ENCODE results near the gene PPP2R5B. TPM values are rescaled to one million over a fixed set of nuclear protein-coding genes. Genes with fewer than 3 reads are reported as not detected.

The PPP2R5B gene
- total RNA-seq, 6 donors from 2014 or later, result 21.0 to 48.1 (median 27.5) TPM

DNA sequence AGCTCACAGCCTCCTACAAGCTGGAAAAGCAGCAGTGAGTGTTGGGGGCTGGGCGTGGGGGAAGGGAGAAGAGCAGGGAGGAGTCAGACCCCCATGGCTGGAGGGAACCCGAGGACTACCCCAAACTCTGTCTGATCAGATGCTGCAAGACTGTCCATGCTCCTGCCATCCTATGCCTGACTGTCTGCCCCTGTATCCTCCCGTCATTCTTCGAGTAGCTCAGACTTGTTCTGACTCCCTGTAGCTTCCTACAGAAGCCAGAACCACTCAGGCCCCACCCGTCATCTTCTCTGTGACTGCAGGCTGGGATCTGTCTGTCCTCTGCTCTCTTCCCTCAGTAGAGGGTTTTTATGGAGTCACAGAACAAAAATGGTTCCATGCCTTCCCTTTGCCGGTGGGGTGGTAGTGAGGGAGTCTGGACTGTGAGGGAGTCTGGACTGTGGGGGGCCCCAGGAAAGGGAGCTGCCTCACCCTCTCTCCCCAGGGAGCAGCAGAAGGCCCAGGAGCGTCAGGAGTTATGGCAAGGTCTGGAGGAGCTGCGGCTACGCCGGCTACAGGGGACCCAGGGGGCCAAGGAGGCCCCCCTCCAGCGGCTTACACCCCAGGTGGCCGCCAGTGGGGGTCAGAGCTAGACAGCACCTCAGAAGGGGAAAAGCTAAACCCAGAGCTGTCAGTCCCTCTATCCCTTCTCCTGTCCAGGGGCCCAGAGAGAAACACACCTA is 8.9 kb downstream of the PPP2R5B start:
- no peak overlapping the region for H3K4me3 ChIP-seq
- DNase-seq (no peak), ATAC-seq (ENCODE audit: low FRiP score in 2 of 2) (no peak)
- peaks cover 21 to 72% (median 62%) of the 10 kb centered on the region in 4 donors for H3K36me3 ChIP-seq
- H3K27me3 ChIP-seq, result no peaks in the 10 kb centered on the region
- no peak overlapping the region for H3K27ac ChIP-seq
- H3K4me1 ChIP-seq, result no peaks in the 10 kb centered on the region
- H3K9me3 ChIP-seq, result no peaks in the 10 kb centered on the region
- 94 to 97% methylated on average over 6 to 12 of the region's 12 CpGs for WGBS, 2 donors
- TF ChIP-seq POLR2A (IDR thresholded peaks at IDR 0.05) (no peak), POLR2AphosphoS5 (IDR thresholded peaks at IDR 0.05) (no peak), EP300 (IDR thresholded peaks at IDR 0.05) (no peak)
- TF ChIP-seq, protein P1, sequence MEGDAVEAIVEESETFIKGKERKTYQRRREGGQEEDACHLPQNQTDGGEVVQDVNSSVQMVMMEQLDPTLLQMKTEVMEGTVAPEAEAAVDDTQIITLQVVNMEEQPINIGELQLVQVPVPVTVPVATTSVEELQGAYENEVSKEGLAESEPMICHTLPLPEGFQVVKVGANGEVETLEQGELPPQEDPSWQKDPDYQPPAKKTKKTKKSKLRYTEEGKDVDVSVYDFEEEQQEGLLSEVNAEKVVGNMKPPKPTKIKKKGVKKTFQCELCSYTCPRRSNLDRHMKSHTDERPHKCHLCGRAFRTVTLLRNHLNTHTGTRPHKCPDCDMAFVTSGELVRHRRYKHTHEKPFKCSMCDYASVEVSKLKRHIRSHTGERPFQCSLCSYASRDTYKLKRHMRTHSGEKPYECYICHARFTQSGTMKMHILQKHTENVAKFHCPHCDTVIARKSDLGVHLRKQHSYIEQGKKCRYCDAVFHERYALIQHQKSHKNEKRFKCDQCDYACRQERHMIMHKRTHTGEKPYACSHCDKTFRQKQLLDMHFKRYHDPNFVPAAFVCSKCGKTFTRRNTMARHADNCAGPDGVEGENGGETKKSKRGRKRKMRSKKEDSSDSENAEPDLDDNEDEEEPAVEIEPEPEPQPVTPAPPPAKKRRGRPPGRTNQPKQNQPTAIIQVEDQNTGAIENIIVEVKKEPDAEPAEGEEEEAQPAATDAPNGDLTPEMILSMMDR (IDR thresholded peaks at IDR 0.05), result no peak

DNA sequence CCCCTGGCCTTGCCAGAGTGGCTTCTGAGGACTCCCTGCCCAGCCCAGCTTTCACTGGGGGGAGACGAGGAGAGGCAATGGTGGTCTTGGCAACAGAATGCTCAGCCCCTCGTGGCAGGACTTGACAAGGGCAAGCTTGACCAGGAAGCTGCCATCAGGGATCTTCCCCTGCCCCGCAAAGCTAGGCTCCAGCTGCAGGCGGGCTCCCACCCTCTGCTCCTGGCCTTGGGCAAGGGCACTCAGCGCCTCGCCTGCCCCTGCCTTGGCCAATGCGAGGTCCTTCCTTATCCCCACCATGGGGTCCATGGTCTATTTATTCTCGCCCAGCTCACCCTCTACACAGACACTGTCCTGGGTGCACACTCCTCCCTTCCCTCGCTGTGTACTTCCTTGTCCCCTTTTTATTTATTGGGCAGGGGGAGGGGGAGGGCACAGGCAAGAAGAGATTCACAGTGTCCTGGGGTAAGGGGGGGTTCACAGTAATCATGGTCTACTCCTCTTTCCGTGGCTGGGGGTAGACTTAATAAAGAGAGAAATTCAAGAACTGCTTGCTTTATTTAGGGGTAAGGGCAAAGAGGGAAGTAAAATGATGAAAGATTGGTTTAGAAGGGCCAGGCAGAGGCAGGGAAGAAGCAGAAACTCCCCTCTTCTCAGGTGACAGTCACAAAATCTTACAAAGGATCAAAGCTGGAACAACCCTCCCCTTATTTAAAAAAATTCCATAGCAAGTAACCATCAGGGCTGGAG is 9.6 kb downstream of the PPP2R5B start:
- Histone ChIP-seq H3K4me1 (no peaks in the 10 kb centered on the region), H3K9me3 (no peaks in the 10 kb centered on the region), H3K27ac (no peak overlapping the region), H3K36me3 (peaks cover 20 to 66% (median 57%) of the 10 kb centered on the region in 4 donors), H3K27me3 (no peaks in the 10 kb centered on the region), H3K4me3 (no peak overlapping the region)
- ATAC-seq (ENCODE audit: low FRiP score in 2 of 2), result no peak
- 82 to 88% methylated on average over 8 to 10 of the region's 10 CpGs for WGBS, 2 donors
- TF ChIP-seq POLR2AphosphoS5 (IDR thresholded peaks at IDR 0.05) (no peak), POLR2A (IDR thresholded peaks at IDR 0.05) (no peak), EP300 (IDR thresholded peaks at IDR 0.05) (no peak)
- TF ChIP-seq, protein P1 (IDR thresholded peaks at IDR 0.05), result no peak
- no peak for DNase-seq

DNA sequence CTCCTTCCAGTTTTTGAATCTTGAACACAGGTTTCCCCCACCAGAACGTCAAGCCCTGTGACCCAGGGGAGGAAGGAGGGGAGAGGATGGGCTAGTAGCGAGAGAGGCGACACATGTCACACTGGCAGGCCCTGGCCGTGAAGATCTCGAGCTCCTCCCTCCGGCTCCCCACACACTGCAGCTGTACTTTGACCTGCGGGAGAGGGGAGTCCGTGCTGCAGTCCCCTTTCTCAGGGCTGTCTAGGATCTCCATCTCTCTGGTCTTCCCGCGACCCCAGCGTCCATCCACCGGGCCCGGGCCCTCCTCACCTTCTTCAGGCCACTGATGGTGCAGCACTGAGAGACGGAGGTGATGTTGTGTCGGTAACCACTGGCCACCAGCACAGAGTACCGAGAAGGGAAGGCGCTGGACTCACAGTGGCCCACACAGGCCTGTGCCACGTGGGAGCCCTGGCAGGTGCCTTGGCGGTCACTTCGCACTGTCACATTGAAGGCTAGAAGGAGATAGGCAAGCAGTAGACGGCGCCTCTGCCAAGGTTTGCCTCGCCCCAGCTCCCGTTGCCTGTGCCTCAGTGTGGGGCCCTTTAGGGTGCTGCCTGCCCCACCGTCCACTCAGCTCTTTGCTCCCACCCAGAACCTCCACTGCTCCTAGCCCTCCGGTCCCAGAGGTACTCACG is 10.3 kb downstream of the PPP2R5B start:
- Histone ChIP-seq H3K27ac (no peak overlapping the region), H3K4me1 (no peaks in the 10 kb centered on the region), H3K9me3 (no peaks in the 10 kb centered on the region), H3K4me3 (no peak overlapping the region), H3K36me3 (peaks cover 19 to 58% (median 51%) of the 10 kb centered on the region in 4 donors), H3K27me3 (no peaks in the 10 kb centered on the region)
- ATAC-seq (ENCODE audit: low FRiP score in 2 of 2), result no peak
- TF ChIP-seq, protein P1 (IDR thresholded peaks at IDR 0.05), result no peak
- TF ChIP-seq POLR2AphosphoS5 (IDR thresholded peaks at IDR 0.05) (no peak), POLR2A (IDR thresholded peaks at IDR 0.05) (no peak), EP300 (IDR thresholded peaks at IDR 0.05) (no peak)
- 83 to 89% methylated on average over 26 to 27 of the region's 27 CpGs for WGBS, 2 donors
- DNase-seq, result peak in 1 of 2 donors; percentile 69

DNA sequence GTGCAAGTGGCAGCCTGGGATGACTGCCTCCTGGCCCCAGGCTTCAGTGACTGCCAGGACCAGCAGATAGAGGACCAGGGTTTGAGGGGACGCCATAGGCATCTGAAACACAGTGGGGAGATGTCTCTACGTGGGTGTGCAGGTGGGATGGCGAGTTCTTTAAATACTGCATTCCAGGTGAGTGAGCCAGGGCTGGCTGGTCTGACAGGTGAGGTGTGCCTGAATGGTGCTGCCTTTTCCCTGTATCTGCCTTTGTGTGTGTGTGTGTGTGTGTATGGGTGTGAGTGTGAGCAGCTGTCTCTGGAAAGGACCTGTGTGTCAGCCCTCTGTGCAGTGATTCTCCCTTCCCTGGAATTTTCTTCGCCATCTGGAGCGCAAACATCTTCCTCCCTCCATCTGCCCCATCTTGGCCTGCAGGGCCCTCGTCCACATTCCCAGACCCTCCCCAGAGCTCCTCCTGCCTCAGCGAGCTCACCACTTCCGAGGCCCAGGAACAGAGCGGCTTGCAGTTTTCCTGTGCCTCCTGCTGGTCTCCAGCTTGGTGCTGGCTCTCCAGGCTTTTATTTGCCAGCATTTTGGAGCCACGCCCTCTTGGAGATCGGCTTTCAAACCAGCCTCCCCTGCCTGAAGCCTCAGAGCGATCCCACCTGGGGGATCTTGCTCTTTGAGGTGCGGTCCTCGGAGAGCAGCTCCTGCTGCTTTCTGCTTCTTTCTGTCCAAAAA is 11.0 kb downstream of the PPP2R5B start, which contains the start of gene GPHA2:
Gene GPHA2 (minus strand): TSS at position 535 of the 723 bp plus-strand sequence. CDS start 433 bp downstream, at position 102.
- no peaks in the 10 kb centered on the region for H3K9me3 ChIP-seq
- ATAC-seq (ENCODE audit: low FRiP score in 2 of 2) (no peak), DNase-seq (no peak)
- WGBS, 2 donors, result 77 to 80% methylated on average over 14 of the region's 14 CpGs
- H3K27me3 ChIP-seq, result no peaks in the 10 kb centered on the region
- H3K4me3 ChIP-seq, result no peak within 1 kb of the TSS
- no peaks in the 10 kb centered on the region for H3K4me1 ChIP-seq
- no peak within 1 kb of the TSS for H3K27ac ChIP-seq
- TF ChIP-seq EP300 (IDR thresholded peaks at IDR 0.05), result no peak
- no peak for TF ChIP-seq POLR2A (IDR thresholded peaks at IDR 0.05)
- no peak for TF ChIP-seq POLR2AphosphoS5 (IDR thresholded peaks at IDR 0.05)
- TF ChIP-seq, protein P1 (IDR thresholded peaks at IDR 0.05), result no peak
- H3K36me3 ChIP-seq, result peaks cover 17 to 51% (median 44%) of the 10 kb centered on the region in 4 donors
